ENCODE results near the gene PEMT.
A peak's percentile ranks its signal among the peaks of the same experiment; 100 is the strongest.

The PEMT gene

GRCh38 chr17:17476865-17477467 is 114.5 kb downstream of the PEMT start, which contains the start of gene MED9 (continued):
- TF ChIP-seq, protein P1, sequence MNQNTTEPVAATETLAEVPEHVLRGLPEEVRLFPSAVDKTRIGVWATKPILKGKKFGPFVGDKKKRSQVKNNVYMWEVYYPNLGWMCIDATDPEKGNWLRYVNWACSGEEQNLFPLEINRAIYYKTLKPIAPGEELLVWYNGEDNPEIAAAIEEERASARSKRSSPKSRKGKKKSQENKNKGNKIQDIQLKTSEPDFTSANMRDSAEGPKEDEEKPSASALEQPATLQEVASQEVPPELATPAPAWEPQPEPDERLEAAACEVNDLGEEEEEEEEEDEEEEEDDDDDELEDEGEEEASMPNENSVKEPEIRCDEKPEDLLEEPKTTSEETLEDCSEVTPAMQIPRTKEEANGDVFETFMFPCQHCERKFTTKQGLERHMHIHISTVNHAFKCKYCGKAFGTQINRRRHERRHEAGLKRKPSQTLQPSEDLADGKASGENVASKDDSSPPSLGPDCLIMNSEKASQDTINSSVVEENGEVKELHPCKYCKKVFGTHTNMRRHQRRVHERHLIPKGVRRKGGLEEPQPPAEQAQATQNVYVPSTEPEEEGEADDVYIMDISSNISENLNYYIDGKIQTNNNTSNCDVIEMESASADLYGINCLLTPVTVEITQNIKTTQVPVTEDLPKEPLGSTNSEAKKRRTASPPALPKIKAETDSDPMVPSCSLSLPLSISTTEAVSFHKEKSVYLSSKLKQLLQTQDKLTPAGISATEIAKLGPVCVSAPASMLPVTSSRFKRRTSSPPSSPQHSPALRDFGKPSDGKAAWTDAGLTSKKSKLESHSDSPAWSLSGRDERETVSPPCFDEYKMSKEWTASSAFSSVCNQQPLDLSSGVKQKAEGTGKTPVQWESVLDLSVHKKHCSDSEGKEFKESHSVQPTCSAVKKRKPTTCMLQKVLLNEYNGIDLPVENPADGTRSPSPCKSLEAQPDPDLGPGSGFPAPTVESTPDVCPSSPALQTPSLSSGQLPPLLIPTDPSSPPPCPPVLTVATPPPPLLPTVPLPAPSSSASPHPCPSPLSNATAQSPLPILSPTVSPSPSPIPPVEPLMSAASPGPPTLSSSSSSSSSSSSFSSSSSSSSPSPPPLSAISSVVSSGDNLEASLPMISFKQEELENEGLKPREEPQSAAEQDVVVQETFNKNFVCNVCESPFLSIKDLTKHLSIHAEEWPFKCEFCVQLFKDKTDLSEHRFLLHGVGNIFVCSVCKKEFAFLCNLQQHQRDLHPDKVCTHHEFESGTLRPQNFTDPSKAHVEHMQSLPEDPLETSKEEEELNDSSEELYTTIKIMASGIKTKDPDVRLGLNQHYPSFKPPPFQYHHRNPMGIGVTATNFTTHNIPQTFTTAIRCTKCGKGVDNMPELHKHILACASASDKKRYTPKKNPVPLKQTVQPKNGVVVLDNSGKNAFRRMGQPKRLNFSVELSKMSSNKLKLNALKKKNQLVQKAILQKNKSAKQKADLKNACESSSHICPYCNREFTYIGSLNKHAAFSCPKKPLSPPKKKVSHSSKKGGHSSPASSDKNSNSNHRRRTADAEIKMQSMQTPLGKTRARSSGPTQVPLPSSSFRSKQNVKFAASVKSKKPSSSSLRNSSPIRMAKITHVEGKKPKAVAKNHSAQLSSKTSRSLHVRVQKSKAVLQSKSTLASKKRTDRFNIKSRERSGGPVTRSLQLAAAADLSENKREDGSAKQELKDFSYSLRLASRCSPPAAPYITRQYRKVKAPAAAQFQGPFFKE (tag by site-specific recombination; IDR thresholded peaks at IDR 0.05; ENCODE audit: borderline replicate concordance): no peak
- TF ChIP-seq ZNF626 (tag by site-specific recombination; IDR thresholded peaks at IDR 0.05) (no peak), YY2 (tag by site-specific recombination; IDR thresholded peaks at IDR 0.05) (peak; percentile 81), WT1 (tag by site-specific recombination; IDR thresholded peaks at IDR 0.05) (no peak), GLIS1 (tag by site-specific recombination; IDR thresholded peaks at IDR 0.05) (peak; percentile 58; the same call in 1 of the 2 replicates), KLF1 (tag by site-specific recombination; IDR thresholded peaks at IDR 0.05) (peak; percentile 65; the same call in 1 of the 2 replicates), ZNF843 (tag by site-specific recombination; IDR thresholded peaks at IDR 0.05) (no peak), ZBTB11 (tag by site-specific recombination; conservative IDR thresholded peaks at IDR 0.05; ENCODE audit: low read depth) (no peak), ZBTB20 (tag by site-specific recombination; IDR thresholded peaks at IDR 0.05) (peak; percentile 57; the same call in 1 of the 2 replicates), ZNF558 (tag by site-specific recombination; IDR thresholded peaks at IDR 0.05) (no peak), KLF9 (tag by site-specific recombination; IDR thresholded peaks at IDR 0.05; ENCODE audit: low read depth) (peak; percentile 78), ZNF2 (tag by site-specific recombination; IDR thresholded peaks at IDR 0.05) (peak; percentile 67)
- TF ChIP-seq, protein P2, sequence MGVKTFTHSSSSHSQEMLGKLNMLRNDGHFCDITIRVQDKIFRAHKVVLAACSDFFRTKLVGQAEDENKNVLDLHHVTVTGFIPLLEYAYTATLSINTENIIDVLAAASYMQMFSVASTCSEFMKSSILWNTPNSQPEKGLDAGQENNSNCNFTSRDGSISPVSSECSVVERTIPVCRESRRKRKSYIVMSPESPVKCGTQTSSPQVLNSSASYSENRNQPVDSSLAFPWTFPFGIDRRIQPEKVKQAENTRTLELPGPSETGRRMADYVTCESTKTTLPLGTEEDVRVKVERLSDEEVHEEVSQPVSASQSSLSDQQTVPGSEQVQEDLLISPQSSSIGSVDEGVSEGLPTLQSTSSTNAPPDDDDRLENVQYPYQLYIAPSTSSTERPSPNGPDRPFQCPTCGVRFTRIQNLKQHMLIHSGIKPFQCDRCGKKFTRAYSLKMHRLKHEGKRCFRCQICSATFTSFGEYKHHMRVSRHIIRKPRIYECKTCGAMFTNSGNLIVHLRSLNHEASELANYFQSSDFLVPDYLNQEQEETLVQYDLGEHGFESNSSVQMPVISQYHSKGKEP (tag by site-specific recombination; IDR thresholded peaks at IDR 0.05): no peak
- TF ChIP-seq, protein P3, sequence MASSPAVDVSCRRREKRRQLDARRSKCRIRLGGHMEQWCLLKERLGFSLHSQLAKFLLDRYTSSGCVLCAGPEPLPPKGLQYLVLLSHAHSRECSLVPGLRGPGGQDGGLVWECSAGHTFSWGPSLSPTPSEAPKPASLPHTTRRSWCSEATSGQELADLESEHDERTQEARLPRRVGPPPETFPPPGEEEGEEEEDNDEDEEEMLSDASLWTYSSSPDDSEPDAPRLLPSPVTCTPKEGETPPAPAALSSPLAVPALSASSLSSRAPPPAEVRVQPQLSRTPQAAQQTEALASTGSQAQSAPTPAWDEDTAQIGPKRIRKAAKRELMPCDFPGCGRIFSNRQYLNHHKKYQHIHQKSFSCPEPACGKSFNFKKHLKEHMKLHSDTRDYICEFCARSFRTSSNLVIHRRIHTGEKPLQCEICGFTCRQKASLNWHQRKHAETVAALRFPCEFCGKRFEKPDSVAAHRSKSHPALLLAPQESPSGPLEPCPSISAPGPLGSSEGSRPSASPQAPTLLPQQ (tag by site-specific recombination; IDR thresholded peaks at IDR 0.05): peak; percentile 59; the same call in 1 of the 2 replicates
- TF ChIP-seq, protein P4, sequence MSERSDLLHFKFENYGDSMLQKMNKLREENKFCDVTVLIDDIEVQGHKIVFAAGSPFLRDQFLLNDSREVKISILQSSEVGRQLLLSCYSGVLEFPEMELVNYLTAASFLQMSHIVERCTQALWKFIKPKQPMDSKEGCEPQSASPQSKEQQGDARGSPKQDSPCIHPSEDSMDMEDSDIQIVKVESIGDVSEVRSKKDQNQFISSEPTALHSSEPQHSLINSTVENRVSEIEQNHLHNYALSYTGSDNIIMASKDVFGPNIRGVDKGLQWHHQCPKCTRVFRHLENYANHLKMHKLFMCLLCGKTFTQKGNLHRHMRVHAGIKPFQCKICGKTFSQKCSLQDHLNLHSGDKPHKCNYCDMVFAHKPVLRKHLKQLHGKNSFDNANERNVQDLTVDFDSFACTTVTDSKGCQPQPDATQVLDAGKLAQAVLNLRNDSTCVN (tag by site-specific recombination; optimal IDR thresholded peaks at IDR 0.05): peak; percentile 48
- TF ChIP-seq, protein P5, sequence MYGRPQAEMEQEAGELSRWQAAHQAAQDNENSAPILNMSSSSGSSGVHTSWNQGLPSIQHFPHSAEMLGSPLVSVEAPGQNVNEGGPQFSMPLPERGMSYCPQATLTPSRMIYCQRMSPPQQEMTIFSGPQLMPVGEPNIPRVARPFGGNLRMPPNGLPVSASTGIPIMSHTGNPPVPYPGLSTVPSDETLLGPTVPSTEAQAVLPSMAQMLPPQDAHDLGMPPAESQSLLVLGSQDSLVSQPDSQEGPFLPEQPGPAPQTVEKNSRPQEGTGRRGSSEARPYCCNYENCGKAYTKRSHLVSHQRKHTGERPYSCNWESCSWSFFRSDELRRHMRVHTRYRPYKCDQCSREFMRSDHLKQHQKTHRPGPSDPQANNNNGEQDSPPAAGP (tag by site-specific recombination; IDR thresholded peaks at IDR 0.05): peak; percentile 80
- TF ChIP-seq, protein P6, sequence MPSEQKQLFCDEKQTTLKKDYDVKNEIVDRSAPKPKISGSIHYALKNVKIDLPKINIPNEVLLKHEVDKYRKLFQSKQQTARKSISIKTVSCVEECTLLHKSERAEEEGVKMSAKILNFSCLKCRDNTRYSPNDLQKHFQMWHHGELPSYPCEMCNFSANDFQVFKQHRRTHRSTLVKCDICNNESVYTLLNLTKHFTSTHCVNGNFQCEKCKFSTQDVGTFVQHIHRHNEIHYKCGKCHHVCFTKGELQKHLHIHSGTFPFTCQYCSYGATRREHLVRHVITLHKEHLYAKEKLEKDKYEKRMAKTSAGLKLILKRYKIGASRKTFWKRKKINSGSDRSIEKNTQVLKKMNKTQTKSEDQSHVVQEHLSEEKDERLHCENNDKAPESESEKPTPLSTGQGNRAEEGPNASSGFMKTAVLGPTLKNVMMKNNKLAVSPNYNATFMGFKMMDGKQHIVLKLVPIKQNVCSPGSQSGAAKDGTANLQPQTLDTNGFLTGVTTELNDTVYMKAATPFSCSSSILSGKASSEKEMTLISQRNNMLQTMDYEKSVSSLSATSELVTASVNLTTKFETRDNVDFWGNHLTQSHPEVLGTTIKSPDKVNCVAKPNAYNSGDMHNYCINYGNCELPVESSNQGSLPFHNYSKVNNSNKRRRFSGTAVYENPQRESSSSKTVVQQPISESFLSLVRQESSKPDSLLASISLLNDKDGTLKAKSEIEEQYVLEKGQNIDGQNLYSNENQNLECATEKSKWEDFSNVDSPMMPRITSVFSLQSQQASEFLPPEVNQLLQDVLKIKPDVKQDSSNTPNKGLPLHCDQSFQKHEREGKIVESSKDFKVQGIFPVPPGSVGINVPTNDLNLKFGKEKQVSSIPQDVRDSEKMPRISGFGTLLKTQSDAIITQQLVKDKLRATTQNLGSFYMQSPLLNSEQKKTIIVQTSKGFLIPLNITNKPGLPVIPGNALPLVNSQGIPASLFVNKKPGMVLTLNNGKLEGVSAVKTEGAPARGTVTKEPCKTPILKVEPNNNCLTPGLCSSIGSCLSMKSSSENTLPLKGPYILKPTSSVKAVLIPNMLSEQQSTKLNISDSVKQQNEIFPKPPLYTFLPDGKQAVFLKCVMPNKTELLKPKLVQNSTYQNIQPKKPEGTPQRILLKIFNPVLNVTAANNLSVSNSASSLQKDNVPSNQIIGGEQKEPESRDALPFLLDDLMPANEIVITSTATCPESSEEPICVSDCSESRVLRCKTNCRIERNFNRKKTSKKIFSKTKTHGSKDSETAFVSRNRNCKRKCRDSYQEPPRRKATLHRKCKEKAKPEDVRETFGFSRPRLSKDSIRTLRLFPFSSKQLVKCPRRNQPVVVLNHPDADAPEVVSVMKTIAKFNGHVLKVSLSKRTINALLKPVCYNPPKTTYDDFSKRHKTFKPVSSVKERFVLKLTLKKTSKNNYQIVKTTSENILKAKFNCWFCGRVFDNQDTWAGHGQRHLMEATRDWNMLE (tag by site-specific recombination; conservative IDR thresholded peaks at IDR 0.05; ENCODE audit: low read depth): no peak

Measured in HEK293 (cell line).